Liver (tissue), 3 donors: ENCODE measurements around the gene PRORP.

ENCODE experiments used
- ATF3 ChIP-seq: IDR thresholded peaks from 2 replicates; pipeline ENCODE4 v1.6.1; 2016; ENCODE audit warnings: antibody characterized with exemption
- CTCF ChIP-seq: fragments of 150-350 bp; IDR thresholded peaks from 2 replicates; pipeline ENCODE4 v1.5.1; 2017; ENCODE audit warnings: improper control_type of control experiment, low read depth, low read length; ENCODE audit not compliant: missing input control
- EGR1 ChIP-seq, 2 donors: IDR thresholded peaks; 2 replicates each; pipeline ENCODE4 v1.6.1; 2016 to 2018; ENCODE audit warnings: antibody characterized with exemption in 2 of 2, low read depth in 2 of 2
- JUND ChIP-seq, 2 donors: IDR thresholded peaks; 2 replicates each; pipeline ENCODE4 v1.6.1; 2016; ENCODE audit warnings: antibody characterized with exemption in 2 of 2
- RAD21 ChIP-seq, 2 donors: IDR thresholded peaks; 2 replicates each; pipeline ENCODE4 v1.6.1; 2016; ENCODE audit warnings: antibody characterized with exemption in 2 of 2, mild to moderate bottlenecking in 2 of 2
- REST ChIP-seq: IDR thresholded peaks from 2 replicates; pipeline ENCODE4 v1.6.1; 2016; ENCODE audit warnings: antibody characterized with exemption, mild to moderate bottlenecking
- RXRA ChIP-seq, 2 donors: IDR thresholded peaks; 2 replicates each; pipeline ENCODE4 v1.6.1; 2017 to 2018; ENCODE audit warnings: antibody characterized with exemption in 2 of 2, mild to moderate bottlenecking in 1 of 2
- TAF1 ChIP-seq: conservative IDR thresholded peaks from 2 replicates; pipeline ENCODE4 v1.6.1; 2016; ENCODE audit warnings: antibody characterized with exemption, mild to moderate bottlenecking
- YY1 ChIP-seq: IDR thresholded peaks from 2 replicates; pipeline ENCODE4 v1.6.1; 2016; ENCODE audit warnings: antibody characterized with exemption, mild to moderate bottlenecking
- TF ChIP-seq, protein P1 (sequence below): IDR thresholded peaks from 2 replicates; pipeline ENCODE4 v1.6.1; 2016; ENCODE audit warnings: antibody characterized with exemption
- TF ChIP-seq, protein P2 (sequence below): IDR thresholded peaks from 2 replicates; pipeline ENCODE4 v1.6.1; 2016; ENCODE audit warnings: antibody characterized with exemption
- donor health status: healthy.
- donor health status: healthy.

DNA sequence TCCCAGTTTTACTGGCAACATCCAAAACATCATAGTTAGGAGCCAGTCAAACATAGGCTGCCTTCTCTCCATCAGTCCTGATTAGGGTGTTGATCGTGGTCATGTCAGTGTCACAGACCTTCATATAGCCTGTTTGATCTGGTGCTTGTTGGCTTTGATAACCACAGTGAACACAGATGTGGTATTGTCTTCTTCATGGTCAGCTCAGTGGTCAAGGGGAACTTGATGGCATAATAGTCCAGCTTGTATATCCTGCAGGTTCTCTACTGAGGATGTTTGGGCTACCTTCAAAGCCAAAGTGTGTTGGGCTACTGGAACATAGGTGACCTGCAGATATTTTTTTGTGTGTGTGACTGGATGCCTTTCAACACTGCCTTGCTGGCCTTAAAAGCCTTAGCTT, 21.7 kb downstream of the PRORP start:
- TF ChIP-seq CTCF: no peak
- no peak for TF ChIP-seq YY1
- TF ChIP-seq REST: no peak
- no peak for TF ChIP-seq JUND (IDR thresholded peaks at IDR 0.05)
- TF ChIP-seq ATF3: no peak
- TF ChIP-seq TAF1: no peak
- no peak for TF ChIP-seq EGR1 (IDR thresholded peaks at IDR 0.05; ENCODE audit: low read depth in 2 of 2)
- TF ChIP-seq, protein P1, sequence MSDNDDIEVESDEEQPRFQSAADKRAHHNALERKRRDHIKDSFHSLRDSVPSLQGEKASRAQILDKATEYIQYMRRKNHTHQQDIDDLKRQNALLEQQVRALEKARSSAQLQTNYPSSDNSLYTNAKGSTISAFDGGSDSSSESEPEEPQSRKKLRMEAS: no peak
- TF ChIP-seq RXRA (IDR thresholded peaks at IDR 0.05): no peak
- TF ChIP-seq, protein P2, sequence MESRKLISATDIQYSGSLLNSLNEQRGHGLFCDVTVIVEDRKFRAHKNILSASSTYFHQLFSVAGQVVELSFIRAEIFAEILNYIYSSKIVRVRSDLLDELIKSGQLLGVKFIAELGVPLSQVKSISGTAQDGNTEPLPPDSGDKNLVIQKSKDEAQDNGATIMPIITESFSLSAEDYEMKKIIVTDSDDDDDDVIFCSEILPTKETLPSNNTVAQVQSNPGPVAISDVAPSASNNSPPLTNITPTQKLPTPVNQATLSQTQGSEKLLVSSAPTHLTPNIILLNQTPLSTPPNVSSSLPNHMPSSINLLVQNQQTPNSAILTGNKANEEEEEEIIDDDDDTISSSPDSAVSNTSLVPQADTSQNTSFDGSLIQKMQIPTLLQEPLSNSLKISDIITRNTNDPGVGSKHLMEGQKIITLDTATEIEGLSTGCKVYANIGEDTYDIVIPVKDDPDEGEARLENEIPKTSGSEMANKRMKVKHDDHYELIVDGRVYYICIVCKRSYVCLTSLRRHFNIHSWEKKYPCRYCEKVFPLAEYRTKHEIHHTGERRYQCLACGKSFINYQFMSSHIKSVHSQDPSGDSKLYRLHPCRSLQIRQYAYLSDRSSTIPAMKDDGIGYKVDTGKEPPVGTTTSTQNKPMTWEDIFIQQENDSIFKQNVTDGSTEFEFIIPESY: no peak
- no peak for TF ChIP-seq RAD21 (IDR thresholded peaks at IDR 0.05)
